Fibroblast of lung (primary cell): Measurements from ENCODE around the gene SPX. TPM values are rescaled to one million over a fixed set of nuclear protein-coding genes. Genes with fewer than 3 reads are reported as not detected.

ENCODE experiments used
- DNase-seq, 2 donors: peaks; one replicate each; pipeline versions ENCODE4 v3.0.0 to v3.0.0-alpha.2; 2010; ENCODE audit warnings: low read depth in 2 of 2
- H2AFZ ChIP-seq: 2 replicates; pipeline ENCODE4 v1.5.1; 2012; ENCODE audit warnings: low read length, control low read depth, inconsistent platforms
- H3K27ac ChIP-seq: 2 replicates; pipeline ENCODE4 v1.5.1; 2011; ENCODE audit warnings: low read length, control low read depth; ENCODE audit not compliant: insufficient read depth
- H3K27me3 ChIP-seq: 2 replicates; pipeline ENCODE4 v1.5.1; 2011; ENCODE audit warnings: mild to moderate bottlenecking, low read length; ENCODE audit not compliant: control insufficient read depth, insufficient read depth
- H3K36me3 ChIP-seq: 2 replicates; pipeline ENCODE4 v1.5.1; 2011; ENCODE audit warnings: low read length; ENCODE audit not compliant: control insufficient read depth, insufficient read depth
- H3K4me1 ChIP-seq: 2 replicates; pipeline ENCODE4 v1.5.1; 2011; ENCODE audit warnings: low read length; ENCODE audit not compliant: control insufficient read depth, insufficient read depth; ENCODE audit errors: extremely low read depth
- H3K4me2 ChIP-seq: 2 replicates; pipeline ENCODE4 v1.5.1; 2011; ENCODE audit warnings: low read length, control low read depth; ENCODE audit not compliant: insufficient read depth; ENCODE audit errors: extremely low read depth
- H3K4me3 ChIP-seq, 4 experiments: fragments of 200-600 bp in 1 of 4; sonication (generic) in 1 of 4; replicated peaks in 1 of 4; 2 replicates each; pipeline ENCODE4 v1.5.1; 2011 to 2016; ENCODE audit warnings: low read length in 4 of 4, low read depth in 3 of 4, mild to moderate bottlenecking in 3 of 4, control low read depth in 2 of 4, inconsistent platforms in 1 of 4, mixed read lengths in 1 of 4; ENCODE audit not compliant: insufficient read depth in 1 of 4; ENCODE audit errors: control extremely low read depth in 1 of 4
- H3K79me2 ChIP-seq: 2 replicates; pipeline ENCODE4 v1.5.1; 2012; ENCODE audit warnings: mild to moderate bottlenecking, low read length, inconsistent platforms; ENCODE audit not compliant: control insufficient read depth, insufficient read depth
- H3K9ac ChIP-seq: 2 replicates; pipeline ENCODE4 v1.5.1; 2011; ENCODE audit warnings: mild to moderate bottlenecking, low read length, control low read depth; ENCODE audit not compliant: insufficient read depth
- H3K9me3 ChIP-seq: 2 replicates; pipeline ENCODE4 v1.5.1; 2012; ENCODE audit warnings: low read depth, low read length; ENCODE audit not compliant: control insufficient read depth, insufficient read depth
- H4K20me1 ChIP-seq: 2 replicates; pipeline ENCODE4 v1.5.1; 2011; ENCODE audit warnings: low read length; ENCODE audit not compliant: control insufficient read depth, insufficient read depth; ENCODE audit errors: extremely low read depth
- CTCF ChIP-seq, 2 donors: IDR thresholded peaks in 1 of 2; conservative IDR thresholded peaks in 1 of 2; 1 replicate in 1 of 2; 2 replicates in 1 of 2; pipeline ENCODE4 v1.5.1; 2011 to 2012; ENCODE audit warnings: low read length in 2 of 2, control low read depth in 1 of 2, inconsistent platforms in 1 of 2, low read depth in 1 of 2, mild to moderate bottlenecking in 1 of 2
- EZH2 ChIP-seq: IDR thresholded peaks from 2 replicates; pipeline ENCODE4 v1.5.1; 2012; ENCODE audit warnings: low read length, control low read depth, mild to moderate bottlenecking; ENCODE audit errors: missing control alignments
- polyA plus RNA-seq, 2 donors: library from polyadenylated mRNA; depleted of rRNA in 1 of 2; stranded (reverse) in 1 of 2; unstranded in 1 of 2; fragments of >200 nt; gene quantifications; 2 replicates each; pipeline ENCODE4 v1.2.1, GENCODE V29; 2011 to 2012; ENCODE audit warnings: missing spikeins in 1 of 2
- total RNA-seq: library from RNA; depleted of rRNA; stranded (reverse); fragments of >200 nt; gene quantifications from 2 replicates; pipeline ENCODE4 v1.2.1, GENCODE V29; 2014

SPX gene
- total and polyA plus RNA-seq, 2 donors (not counting 1 experiment from before 2014, with no cell fraction given): 0.50 to 0.75 TPM

- no peaks in the 10 kb centered on the region for H3K4me1 ChIP-seq
- no peak overlapping the region for H2AFZ ChIP-seq
- no peak overlapping the region for H3K9ac ChIP-seq
- no peaks in the 10 kb centered on the region for H3K79me2 ChIP-seq
- no peaks in the 10 kb centered on the region for H4K20me1 ChIP-seq
- H3K27ac ChIP-seq: no peak overlapping the region
- DNase-seq: no peak
- no peak for TF ChIP-seq EZH2
- no peak for TF ChIP-seq CTCF (conservative IDR thresholded peaks at IDR 0.05 in 1 of 2, IDR thresholded peaks at IDR 0.05 in 1 of 2; ENCODE audit: low read depth in 1 of 2, low read length in 2 of 2)
- H3K36me3 ChIP-seq: peaks cover 12% of the 10 kb centered on the region
- H3K27me3 ChIP-seq: no peaks in the 10 kb centered on the region
- no peak overlapping the region for H3K4me3 ChIP-seq
- no peak overlapping the region for H3K4me2 ChIP-seq
- no peaks in the 10 kb centered on the region for H3K9me3 ChIP-seq
Measured at GRCh38 chr12:21483531-21483930, 42.6 kb upstream of the SPX start.

- peaks cover 7% of the 10 kb centered on the region for H3K36me3 ChIP-seq
- no peak overlapping the region for H3K9ac ChIP-seq
- no peaks in the 10 kb centered on the region for H3K27me3 ChIP-seq
- H3K4me3 ChIP-seq: no peak overlapping the region
- no peak for TF ChIP-seq EZH2
- TF ChIP-seq CTCF (conservative IDR thresholded peaks at IDR 0.05 in 1 of 2, IDR thresholded peaks at IDR 0.05 in 1 of 2; ENCODE audit: low read depth in 1 of 2, low read length in 2 of 2): no peak
- H3K4me1 ChIP-seq: no peaks in the 10 kb centered on the region
- no peak overlapping the region for H3K27ac ChIP-seq
- H2AFZ ChIP-seq: no peak overlapping the region
- H4K20me1 ChIP-seq: no peaks in the 10 kb centered on the region
- no peaks in the 10 kb centered on the region for H3K9me3 ChIP-seq
- H3K79me2 ChIP-seq: no peaks in the 10 kb centered on the region
- H3K4me2 ChIP-seq: no peak overlapping the region
- DNase-seq: no peak
Measured at GRCh38 chr12:21485998-21486397, 40.1 kb upstream of the SPX start.

- H3K9me3 ChIP-seq: no peaks in the 10 kb centered on the region
- peaks cover 61% of the 10 kb centered on the region for H3K79me2 ChIP-seq
- peaks cover 2% of the 10 kb centered on the region for H3K4me1 ChIP-seq
- H3K36me3 ChIP-seq: peaks cover 9% of the 10 kb centered on the region
- no peaks in the 10 kb centered on the region for H3K27me3 ChIP-seq
- peak overlapping the region; percentile 6 to 94 (median 90) for H3K4me3 ChIP-seq
- no peak overlapping the region for H2AFZ ChIP-seq
- peak overlapping the region; percentile 92 for H3K4me2 ChIP-seq
- H3K9ac ChIP-seq: no peak overlapping the region
- no peaks in the 10 kb centered on the region for H4K20me1 ChIP-seq
- DNase-seq: no peak
- no peak overlapping the region for H3K27ac ChIP-seq
- no peak for TF ChIP-seq EZH2
Measured at GRCh38 chr12:21499765-21500164, 26.3 kb upstream of the SPX start.
